ENCODE measurements around the gene GNB1. TPM values are rescaled to one million over a fixed set of nuclear protein-coding genes. Genes with fewer than 3 reads are reported as not detected.
A peak's percentile ranks its signal among the peaks of the same experiment; 100 is the strongest.

GNB1 gene
- polyA plus RNA-seq, 1 of the 3 experiments (the other 2 are of a cell fraction), result 355 TPM

- Histone ChIP-seq H3K27me3 (ENCODE audit: insufficient read depth) (no peaks in the 10 kb centered on the region), H4K20me1 (ENCODE audit: insufficient read depth) (no peaks in the 10 kb centered on the region), H2AFZ (ENCODE audit: low read depth) (no peak overlapping the region), H3K9me2 (no peaks in the 10 kb centered on the region), H3F3A (replicated peaks; ENCODE audit: insufficient read depth) (peaks cover 10% of the 10 kb centered on the region), H3K9me3 (no peaks in the 10 kb centered on the region), H3K36me3 (replicated peaks in 1 of 2; ENCODE audit: control insufficient read depth in 1 of 2, insufficient read depth in 2 of 2, low read length in 1 of 2) (no peaks in the 10 kb centered on the region), H3K4me2 (peak overlapping the region; percentile 67; the same call in 1 of the 2 replicates), H3K9ac (no peak overlapping the region; the same call in 1 of the 2 replicates), H3K79me2 (ENCODE audit: insufficient read depth) (peaks cover 6% of the 10 kb centered on the region), H3K4me1 (ENCODE audit: control insufficient read depth in 1 of 2, insufficient read depth in 2 of 2, low read depth in 1 of 2, low read length in 1 of 2) (peaks cover 0 to 24% of the 10 kb centered on the region in 2 experiments; a peak in 2 of 4 replicates), H3K27ac (ENCODE audit: low read depth in 2 of 2, low read length in 1 of 2) (no peak overlapping the region), H3K4me3 (ENCODE audit: low read depth in 2 of 2, low read length in 1 of 2) (no peak overlapping the region)
- ChIA-PET POLR2A (no interaction called here), CTCF (interaction anchor here (1.3 to 6.2 kb wide), 7 partner anchors 7 to 135 kb away, joined by 5 to 54 read pairs (median 10); partner anchors contain the start of genes GNB1, NADK and TMEM52)
- DNase-seq, result no peak
- TF ChIP-seq PBX3 (IDR thresholded peaks at IDR 0.05) (no peak), NFIC (IDR thresholded peaks at IDR 0.05; ENCODE audit: borderline replicate concordance) (no peak), TAF1 (IDR thresholded peaks at IDR 0.05; ENCODE audit: borderline replicate concordance, low read depth, low read length) (no peak), TCF12 (IDR thresholded peaks at IDR 0.05) (no peak), SIN3A (IDR thresholded peaks at IDR 0.05; ENCODE audit: borderline replicate concordance, low read depth, low read length) (no peak), JUND (IDR thresholded peaks at IDR 0.05) (no peak), RXRA (IDR thresholded peaks at IDR 0.05; ENCODE audit: borderline replicate concordance, low read depth) (no peak), CTCF (IDR thresholded peaks at IDR 0.05) (no peak), RAD21 (IDR thresholded peaks at IDR 0.05; ENCODE audit: low read length) (no peak), TEAD4 (IDR thresholded peaks at IDR 0.05; ENCODE audit: borderline replicate concordance, insufficient read depth) (no peak), REST (IDR thresholded peaks at IDR 0.05; ENCODE audit: low read depth, low read length) (no peak), POLR2AphosphoS5 (IDR thresholded peaks at IDR 0.05; ENCODE audit: low read depth, low read length) (no peak), SMC3 (IDR thresholded peaks at IDR 0.05; ENCODE audit: low read depth, low read length) (no peak)
- 94% methylated on average over 6 of the region's 6 CpGs for WGBS (ENCODE audit: low lambda C conversion rate)
These were observed 19.2 kb upstream of the GNB1 start for GRCh38 chr1:1910033-1910465.
